PC-9 (cell line): Measurements from ENCODE around the gene DLGAP1.

Source experiments
- CTCF ChIP-seq: fragments of 200-600 bp; sonication (generic); conservative IDR thresholded peaks from 2 replicates; pipeline ENCODE4 v1.6.1; 2017; ENCODE audit warnings: mixed run types, antibody characterized with exemption, mild to moderate bottlenecking, moderate library complexity
- EZH2 ChIP-seq: fragments of 200-600 bp; sonication (generic); IDR thresholded peaks from 2 replicates; pipeline ENCODE4 v1.8.0; 2017; ENCODE audit warnings: antibody characterized with exemption, low read depth

DNA sequence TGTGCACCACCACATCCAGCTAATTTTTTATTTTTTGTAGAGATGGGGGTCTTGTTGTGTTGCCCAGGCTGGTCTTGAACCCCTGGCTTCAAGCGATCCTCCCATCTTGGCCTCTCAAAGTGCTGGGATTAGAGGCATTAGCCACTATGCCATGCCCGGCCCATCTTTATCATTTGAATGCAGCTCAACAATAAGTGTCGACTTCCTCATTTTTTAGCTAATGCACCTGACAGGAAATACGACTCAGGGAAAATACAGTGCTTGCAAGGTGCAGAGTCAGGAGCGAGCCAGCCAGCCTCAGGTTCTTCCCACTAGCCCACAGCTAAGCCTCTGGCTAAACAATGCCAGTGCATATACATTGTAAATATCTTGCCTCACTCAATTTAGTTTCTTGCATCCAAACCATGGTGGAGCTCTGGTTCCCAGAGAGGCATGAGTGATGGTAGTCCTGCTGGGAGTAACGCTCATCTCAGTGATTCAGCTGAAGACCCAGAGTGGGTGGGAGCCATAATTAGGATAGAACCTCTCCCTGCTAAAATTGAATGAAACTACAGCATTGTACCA lies 870.1 kb downstream of the DLGAP1 start:
- TF ChIP-seq CTCF = no peak
- no peak for TF ChIP-seq EZH2
